Effector memory CD8-positive, alpha-beta T cell (primary cell): ENCODE results near the gene TMEM235.

Experiments
- ATAC-seq: fragments of 150-1000 bp; cut with Tn5 transposase; replicated peaks from 2 replicates; pipeline ENCODE4 v1.10.0; 2021; ENCODE audit warnings: mild to moderate bottlenecking, moderate library complexity
- DNase-seq, 3 experiments: peaks; one replicate each; pipeline ENCODE4 v3.0.0; 2021
- H3K27ac Mint-ChIP-seq, 2 donors: one replicate each; pipeline ENCODE4 v1.8.0; 2022; ENCODE audit warnings: mild to moderate bottlenecking in 2 of 2, mixed read lengths in 2 of 2, moderate library complexity in 2 of 2
- H3K27me3 Mint-ChIP-seq, 2 donors: one replicate each; pipeline ENCODE4 v1.8.0; 2022; ENCODE audit warnings: mixed read lengths in 2 of 2
- H3K36me3 Mint-ChIP-seq: one replicate; pipeline ENCODE4 v1.8.0; 2022; ENCODE audit warnings: mild to moderate bottlenecking, moderate library complexity, mixed read lengths; ENCODE audit not compliant: insufficient read depth
- H3K4me1 Mint-ChIP-seq, 2 donors: one replicate each; pipeline ENCODE4 v1.8.0; 2022; ENCODE audit warnings: low read depth in 2 of 2, mixed read lengths in 2 of 2
- H3K4me3 Mint-ChIP-seq, 2 donors: one replicate each; pipeline ENCODE4 v1.8.0; 2022; ENCODE audit warnings: mild to moderate bottlenecking in 2 of 2, mixed read lengths in 2 of 2, moderate library complexity in 2 of 2
- H3K9me3 Mint-ChIP-seq, 2 donors: one replicate each; pipeline ENCODE4 v1.8.0; 2022; ENCODE audit warnings: mixed read lengths in 2 of 2
- total RNA-seq, 9 experiments: gene quantifications; one replicate each; lab custom pipeline; 2026; lab: John Stamatoyannopoulos, UW

Gene TMEM235
- total RNA-seq = 0 reads per million in 9 experiments

DNA sequence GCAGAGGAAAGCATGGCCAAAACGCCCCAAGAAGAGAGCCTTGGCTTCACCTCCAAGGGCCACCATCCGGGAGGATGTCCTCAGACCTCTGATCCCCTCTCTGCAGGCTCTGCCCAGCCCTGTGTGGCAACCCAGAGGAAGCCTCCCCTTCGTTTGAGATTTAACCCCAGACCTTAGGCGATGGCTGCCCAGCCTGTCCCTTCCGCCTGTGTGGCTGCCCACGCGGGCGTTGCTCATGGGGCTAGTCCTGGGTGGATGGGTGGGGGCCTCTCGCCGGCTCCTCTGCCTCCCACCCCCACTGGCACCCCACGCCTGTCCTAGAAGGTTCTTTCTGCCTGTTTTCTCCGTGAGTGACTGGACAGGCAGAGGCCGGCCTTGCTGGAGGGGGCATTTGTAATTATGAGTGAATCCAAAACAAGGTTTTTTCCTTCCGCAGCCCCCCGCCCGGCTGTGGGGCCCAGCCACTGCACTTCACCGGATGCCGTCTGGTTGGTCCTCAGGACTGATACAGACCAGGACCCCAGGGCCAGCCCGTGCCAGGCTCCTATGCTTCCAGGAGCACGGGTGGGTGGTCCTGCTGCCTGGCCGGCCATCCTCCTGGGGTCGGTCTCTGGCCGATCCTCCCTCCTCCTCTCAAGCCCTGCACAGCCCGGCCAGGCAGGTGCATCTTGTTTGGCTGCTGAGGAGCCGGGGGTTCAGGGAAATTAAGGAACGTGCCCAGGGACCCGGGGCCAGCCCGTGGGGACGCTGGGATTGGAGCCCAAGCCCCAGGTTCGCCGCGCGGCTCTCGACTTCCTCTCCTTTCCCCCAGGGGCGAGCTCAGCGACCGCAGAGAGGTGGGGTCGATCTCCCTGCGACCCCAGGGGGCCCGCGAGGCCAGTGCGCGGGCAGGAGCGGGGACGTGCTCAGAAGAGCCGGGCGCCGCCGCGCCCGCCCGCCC lies at the start of gene TMEM235:
TSS of gene TMEM235 (plus strand) at position 636 of the 940 bp plus-strand sequence. CDS start 393 bp downstream, outside the sequence.
- peaks cover 0 to 5% of the 10 kb centered on the region in 2 donors for H3K4me1 Mint-ChIP-seq
- ATAC-seq = no peak

DNA sequence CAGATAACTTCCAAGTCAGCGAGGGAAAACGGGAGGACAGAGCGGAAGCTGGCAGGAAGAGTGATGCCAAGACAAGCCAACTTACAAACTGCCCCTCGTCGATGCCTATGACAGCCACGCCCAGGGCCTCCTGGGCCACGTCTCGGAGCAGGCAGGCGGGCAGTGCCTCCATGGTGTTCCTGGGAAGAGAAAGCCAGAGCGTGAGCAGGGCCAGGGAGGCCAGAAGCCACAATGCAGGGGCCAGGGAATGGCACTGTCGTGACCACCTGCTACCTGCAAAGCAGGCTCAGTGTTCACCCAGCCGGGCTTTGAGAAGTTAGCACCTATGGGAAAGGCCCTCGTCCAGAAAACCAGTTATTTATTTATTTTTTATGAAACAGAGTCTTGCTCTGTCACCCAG lies 48.9 kb upstream of the TMEM235 start:
- no peak overlapping the region for H3K4me3 Mint-ChIP-seq
- no peaks in the 10 kb centered on the region for H3K27me3 Mint-ChIP-seq
- H3K9me3 Mint-ChIP-seq = no peaks in the 10 kb centered on the region
- H3K4me1 Mint-ChIP-seq = peaks cover 14% of the 10 kb centered on the region in 2 donors
- DNase-seq (no peak), ATAC-seq (no peak)
- peak overlapping the region in 1 of 2 donors; percentile 47 for H3K27ac Mint-ChIP-seq
- H3K36me3 Mint-ChIP-seq = peaks cover 7% of the 10 kb centered on the region

More for the DNA sequence above, at the start of gene TMEM235:
- no peak for DNase-seq
- peaks cover 31 to 69% of the 10 kb centered on the region in 2 donors for H3K27me3 Mint-ChIP-seq
- no peak within 1 kb of the TSS for H3K27ac Mint-ChIP-seq
- H3K36me3 Mint-ChIP-seq = peaks cover 3% of the 10 kb centered on the region
- H3K9me3 Mint-ChIP-seq = no peaks in the 10 kb centered on the region
- H3K4me3 Mint-ChIP-seq = peak within 1 kb of the TSS; percentile 29 to 54

DNA sequence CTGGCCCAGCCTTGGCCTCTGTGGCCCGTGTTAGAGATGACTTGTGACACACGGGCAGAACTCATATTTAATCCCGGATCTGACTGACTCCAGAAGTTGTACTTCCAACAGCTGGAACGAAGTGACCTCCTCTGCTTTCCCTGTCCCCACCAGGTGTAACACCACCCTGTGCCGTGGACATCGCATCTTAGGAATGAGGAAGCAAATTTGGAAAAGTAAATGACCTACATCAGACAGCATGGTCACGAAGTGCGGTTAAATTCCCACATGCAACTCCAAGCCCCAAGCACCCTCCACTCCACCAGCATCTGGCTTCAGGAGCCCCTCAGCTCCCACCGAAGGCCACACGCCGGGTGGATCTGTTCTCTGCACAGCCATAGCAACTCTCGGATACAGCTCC lies 47.5 kb upstream of the TMEM235 start:
- DNase-seq (no peak), ATAC-seq (no peak)
- Mint-ChIP-seq H3K36me3 (peaks cover 3% of the 10 kb centered on the region), H3K4me1 (peaks cover 16 to 18% of the 10 kb centered on the region in 2 donors), H3K4me3 (no peak overlapping the region), H3K27me3 (no peaks in the 10 kb centered on the region), H3K9me3 (no peaks in the 10 kb centered on the region), H3K27ac (no peak overlapping the region)

DNA sequence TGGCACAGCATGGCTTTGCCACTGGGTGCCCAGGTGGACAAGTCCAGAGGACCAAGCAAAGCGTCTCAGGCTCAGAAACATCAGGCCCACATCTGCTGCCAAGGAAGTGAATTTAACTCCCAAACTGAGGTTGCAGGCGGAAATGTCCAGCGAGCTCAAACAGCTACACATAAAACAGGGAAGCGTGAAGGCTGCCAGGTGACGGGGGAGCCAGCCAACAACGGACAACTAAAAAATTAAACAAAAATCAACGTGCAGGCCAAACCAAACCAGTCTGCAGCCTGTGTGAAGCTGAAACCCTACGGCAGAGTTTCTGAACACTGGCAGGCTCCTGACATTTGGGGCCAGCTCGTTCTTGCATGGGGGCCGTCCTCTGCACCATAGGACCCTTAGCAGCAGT lies 47.1 kb upstream of the TMEM235 start:
- no peaks in the 10 kb centered on the region for H3K9me3 Mint-ChIP-seq
- DNase-seq (no peak), ATAC-seq (no peak)
- H3K27me3 Mint-ChIP-seq = no peaks in the 10 kb centered on the region
- H3K4me3 Mint-ChIP-seq = no peak overlapping the region
- peaks cover 3% of the 10 kb centered on the region for H3K36me3 Mint-ChIP-seq
- H3K4me1 Mint-ChIP-seq = peaks cover 16 to 18% of the 10 kb centered on the region in 2 donors
- H3K27ac Mint-ChIP-seq = no peak overlapping the region

DNA sequence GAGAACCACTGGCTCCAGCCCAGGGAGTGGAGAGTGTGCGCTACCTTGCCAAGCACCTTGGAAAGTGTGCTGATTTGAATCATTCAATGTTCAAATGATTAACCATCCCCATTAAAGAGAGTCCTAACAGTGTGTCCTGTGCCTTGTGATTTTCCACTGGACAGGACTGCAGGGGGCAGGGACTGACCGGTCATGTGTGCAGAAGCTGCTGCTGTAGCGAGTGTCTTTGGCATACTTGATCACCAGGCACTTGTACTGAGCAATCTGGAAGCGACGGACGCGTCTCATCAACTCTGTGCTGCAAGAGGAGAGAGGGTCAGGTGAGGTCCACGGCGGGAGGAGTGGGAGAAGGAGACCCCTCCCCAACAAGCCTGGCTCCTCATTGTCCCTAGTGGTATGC lies 46.6 kb upstream of the TMEM235 start:
- peaks cover 3% of the 10 kb centered on the region for H3K36me3 Mint-ChIP-seq
- ATAC-seq = no peak

DNA sequence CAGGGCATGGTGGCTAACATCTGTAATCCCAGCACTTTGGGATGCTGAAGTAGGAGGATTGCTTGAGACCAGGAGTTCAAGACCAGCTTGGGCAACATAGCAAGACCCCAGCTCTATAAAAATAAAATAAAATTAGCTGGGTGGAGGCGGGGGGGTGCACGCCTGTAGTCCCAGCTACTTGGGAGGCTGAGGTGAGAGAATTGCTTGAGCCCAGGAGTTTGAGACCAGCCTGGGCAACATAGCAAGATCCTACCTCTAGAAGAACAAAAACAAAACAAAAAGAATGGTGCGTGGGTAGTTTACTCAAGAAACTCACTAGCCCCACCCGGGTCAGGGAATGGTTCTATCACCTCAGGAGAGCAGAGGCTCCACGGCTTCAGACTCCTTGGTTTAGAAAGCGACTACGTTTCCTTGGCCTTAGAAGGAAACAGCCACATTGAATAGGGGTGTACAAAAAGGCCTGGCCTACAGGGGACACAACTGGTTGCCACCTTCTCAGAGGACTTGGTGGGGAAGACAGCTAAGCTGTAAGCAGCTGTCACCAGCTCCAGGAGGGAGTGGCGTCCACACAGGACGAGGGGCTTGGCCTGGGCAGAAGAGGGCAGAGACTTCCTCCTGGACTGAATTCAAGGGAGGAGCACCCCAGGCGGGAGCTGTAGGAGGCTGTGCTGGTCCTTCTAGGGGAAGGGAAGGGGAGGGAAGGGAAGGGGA lies 45.3 kb upstream of the TMEM235 start:
- DNase-seq (no peak), ATAC-seq (no peak)
- peaks cover 9 to 12% of the 10 kb centered on the region in 2 donors for H3K4me1 Mint-ChIP-seq
- no peaks in the 10 kb centered on the region for H3K9me3 Mint-ChIP-seq
- peak overlapping the region; percentile 79 to 85 for H3K4me3 Mint-ChIP-seq
- H3K36me3 Mint-ChIP-seq = no peaks in the 10 kb centered on the region
- peak overlapping the region in 1 of 2 donors; percentile 41 for H3K27ac Mint-ChIP-seq
- no peaks in the 10 kb centered on the region for H3K27me3 Mint-ChIP-seq

More for the DNA sequence above, 46.6 kb upstream of the TMEM235 start:
- Mint-ChIP-seq H3K4me3 (no peak overlapping the region), H3K27me3 (no peaks in the 10 kb centered on the region), H3K9me3 (no peaks in the 10 kb centered on the region), H3K4me1 (peaks cover 16 to 18% of the 10 kb centered on the region in 2 donors), H3K27ac (no peak overlapping the region)
- no peak for DNase-seq

DNA sequence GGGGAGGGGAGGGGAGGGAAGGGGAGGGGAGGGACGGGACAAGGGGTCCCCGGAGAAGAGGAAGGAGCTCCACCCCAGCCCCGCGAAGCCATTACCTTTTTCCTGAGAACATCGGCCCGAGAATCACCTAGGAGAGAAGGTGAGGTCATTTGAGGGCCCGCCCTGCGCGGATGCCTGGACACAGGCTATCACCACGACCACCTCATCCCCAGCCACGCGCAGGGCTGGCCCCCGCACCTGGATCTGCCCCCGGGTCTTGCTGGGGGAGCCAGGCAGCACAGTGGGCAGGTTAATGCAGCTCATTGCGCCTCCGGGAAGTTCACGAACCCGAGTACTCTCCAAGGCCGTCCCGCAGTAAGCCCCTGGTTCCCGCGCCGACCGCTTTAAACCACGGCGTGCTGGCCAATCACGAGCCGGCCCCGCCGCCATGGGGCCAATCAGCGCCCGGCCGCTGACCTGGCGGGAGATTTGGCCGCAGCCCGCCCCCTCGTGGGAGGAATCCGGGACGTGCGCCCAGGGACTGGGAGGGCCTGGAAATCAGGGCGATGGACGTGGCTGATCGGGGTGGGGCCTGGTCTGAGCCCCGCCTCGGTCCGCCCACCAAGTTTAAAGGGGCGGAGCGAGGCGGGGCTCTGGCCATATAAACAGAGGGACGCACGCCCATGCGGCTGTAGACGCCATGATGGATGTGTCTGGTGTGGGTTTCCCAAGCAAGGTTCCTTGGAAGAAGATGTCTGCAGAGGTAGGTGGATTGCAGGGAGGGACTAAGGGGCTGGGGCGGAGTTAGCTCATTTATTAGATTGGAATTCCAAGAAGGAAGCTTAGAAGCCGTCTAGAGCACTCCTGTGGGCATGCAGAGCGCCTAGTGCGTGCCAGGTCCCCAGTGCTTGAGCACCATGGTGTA lies 44.5 kb upstream of the TMEM235 start, which contains the start of the genes AFMID and TK1:
TSS of gene AFMID (plus strand) at position 671 of the 904 bp plus-strand sequence. CDS start at position 680, 9 bp downstream.
TSS of gene TK1 (minus strand) at position 361 of the 904 bp plus-strand sequence. CDS start at position 303, 58 bp downstream.
- Mint-ChIP-seq H3K9me3 (no peaks in the 10 kb centered on the region), H3K27me3 (no peaks in the 10 kb centered on the region), H3K4me1 (peaks cover 9 to 12% of the 10 kb centered on the region in 2 donors), H3K36me3 (no peaks in the 10 kb centered on the region), H3K27ac (peak within 1 kb of the TSS; percentile 31 to 41), H3K4me3 (peak within 1 kb of the TSS; percentile 79 to 85)
- DNase-seq (peak; percentile 71 to 77 (median 77)), ATAC-seq (peak; percentile 88)

DNA sequence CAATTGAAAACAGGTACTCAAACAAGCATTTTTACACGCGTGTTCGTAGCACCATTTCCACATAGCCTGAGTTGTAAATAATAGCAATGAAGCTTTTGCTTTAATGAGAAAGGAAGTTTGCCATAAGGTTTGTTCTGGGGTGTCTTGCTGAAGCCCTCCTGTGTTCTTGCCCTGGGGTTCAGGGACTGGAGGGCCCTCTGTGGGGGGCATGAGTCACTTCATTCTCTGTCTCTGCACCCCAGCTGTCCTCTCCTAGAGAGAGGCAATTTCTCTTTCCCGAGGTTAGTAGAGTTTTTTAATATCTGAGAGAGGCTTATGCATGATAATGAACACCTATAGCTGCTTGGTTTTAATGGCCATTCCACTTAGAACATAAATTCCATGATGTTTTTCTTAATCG lies 34.7 kb upstream of the TMEM235 start:
- no peaks in the 10 kb centered on the region for H3K27me3 Mint-ChIP-seq
- H3K4me3 Mint-ChIP-seq = no peak overlapping the region
- no peak overlapping the region for H3K27ac Mint-ChIP-seq
- no peak for DNase-seq
- H3K9me3 Mint-ChIP-seq = no peaks in the 10 kb centered on the region
- ATAC-seq = no peak
- no peaks in the 10 kb centered on the region for H3K36me3 Mint-ChIP-seq
- no peaks in the 10 kb centered on the region for H3K4me1 Mint-ChIP-seq

DNA sequence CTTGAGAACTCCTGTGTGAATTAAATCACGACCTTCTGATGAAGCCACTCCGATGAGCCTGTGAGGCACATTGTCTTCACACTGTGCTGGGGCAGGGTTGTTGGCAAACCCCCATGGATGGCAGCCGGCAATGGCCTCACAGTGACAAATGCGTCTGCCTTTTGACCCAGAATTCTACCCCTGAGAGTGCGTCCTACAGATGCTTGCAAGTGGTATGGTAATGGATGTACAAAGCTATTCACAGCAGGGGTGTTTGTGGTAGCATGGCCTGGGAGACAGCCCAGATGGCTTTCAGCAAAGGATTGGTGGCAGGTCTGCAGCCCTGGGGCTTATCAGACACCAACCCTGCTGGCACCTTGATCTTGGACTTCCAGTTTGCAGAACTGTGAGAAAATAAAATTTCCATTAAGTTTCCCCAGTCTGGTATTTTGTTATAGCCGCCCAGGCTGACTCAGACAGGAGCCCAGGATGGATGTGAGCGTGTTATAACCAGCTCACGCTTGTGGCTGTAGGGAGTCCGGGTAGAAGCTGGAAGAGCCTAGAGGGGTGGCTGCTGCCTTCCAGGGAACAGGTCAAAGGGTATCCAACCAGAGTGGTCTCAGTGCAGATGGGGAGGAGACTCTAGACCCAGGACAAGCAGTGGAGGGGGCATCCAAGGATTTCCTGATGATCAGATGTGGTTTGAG lies 34.1 kb upstream of the TMEM235 start:
- Mint-ChIP-seq H3K36me3 (no peaks in the 10 kb centered on the region), H3K4me3 (no peak overlapping the region), H3K27ac (no peak overlapping the region), H3K9me3 (no peaks in the 10 kb centered on the region), H3K4me1 (no peaks in the 10 kb centered on the region), H3K27me3 (no peaks in the 10 kb centered on the region)
- DNase-seq (no peak), ATAC-seq (no peak)

DNA sequence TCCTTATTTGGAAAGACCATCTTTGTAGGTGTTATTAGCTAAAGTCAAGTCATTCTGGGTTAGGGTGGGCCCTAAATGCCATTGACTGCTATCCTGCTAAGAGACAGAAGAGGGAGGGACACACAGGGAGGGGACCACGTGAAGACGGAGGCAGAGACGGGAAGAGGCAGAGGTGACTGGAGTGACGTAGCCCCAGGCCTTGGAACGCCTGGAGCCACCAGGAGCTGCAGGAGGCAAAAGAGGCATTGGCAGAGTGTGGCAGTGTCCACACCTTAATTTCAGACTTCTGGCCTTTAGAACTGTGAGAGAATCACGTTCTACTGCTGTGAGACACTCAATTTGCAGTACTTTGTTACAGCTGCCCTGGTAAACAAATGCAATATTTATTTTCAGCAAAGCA lies 31.0 kb upstream of the TMEM235 start:
- no peaks in the 10 kb centered on the region for H3K4me1 Mint-ChIP-seq
- H3K9me3 Mint-ChIP-seq = no peaks in the 10 kb centered on the region
- H3K27ac Mint-ChIP-seq = no peak overlapping the region
- no peaks in the 10 kb centered on the region for H3K36me3 Mint-ChIP-seq
- no peak overlapping the region for H3K4me3 Mint-ChIP-seq
- no peaks in the 10 kb centered on the region for H3K27me3 Mint-ChIP-seq
- no peak for ATAC-seq
- no peak for DNase-seq

DNA sequence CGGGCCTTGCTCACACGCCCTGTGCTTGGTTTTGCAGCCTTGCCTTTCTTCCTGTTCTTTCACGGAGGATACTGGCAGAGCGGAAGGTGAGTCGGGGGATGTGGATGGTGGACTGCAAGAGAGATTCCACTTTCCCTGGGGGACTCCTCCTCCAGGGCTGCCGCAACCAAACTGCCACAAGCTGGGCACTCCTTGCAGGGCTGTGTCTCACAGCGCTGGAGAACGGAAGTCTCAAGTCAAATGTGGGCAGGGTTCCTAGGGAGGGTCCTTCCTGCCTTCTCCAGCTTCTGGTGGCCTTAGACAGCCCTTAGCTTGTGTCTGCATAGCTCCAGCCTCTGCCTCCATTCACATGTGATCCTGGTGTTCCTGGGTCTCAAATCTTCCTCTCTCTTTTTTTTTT lies 28.8 kb upstream of the TMEM235 start:
- DNase-seq (no peak), ATAC-seq (no peak)
- no peak overlapping the region for H3K4me3 Mint-ChIP-seq
- H3K27me3 Mint-ChIP-seq = no peaks in the 10 kb centered on the region
- no peaks in the 10 kb centered on the region for H3K36me3 Mint-ChIP-seq
- H3K4me1 Mint-ChIP-seq = no peaks in the 10 kb centered on the region
- H3K27ac Mint-ChIP-seq = no peak overlapping the region
- no peaks in the 10 kb centered on the region for H3K9me3 Mint-ChIP-seq

DNA sequence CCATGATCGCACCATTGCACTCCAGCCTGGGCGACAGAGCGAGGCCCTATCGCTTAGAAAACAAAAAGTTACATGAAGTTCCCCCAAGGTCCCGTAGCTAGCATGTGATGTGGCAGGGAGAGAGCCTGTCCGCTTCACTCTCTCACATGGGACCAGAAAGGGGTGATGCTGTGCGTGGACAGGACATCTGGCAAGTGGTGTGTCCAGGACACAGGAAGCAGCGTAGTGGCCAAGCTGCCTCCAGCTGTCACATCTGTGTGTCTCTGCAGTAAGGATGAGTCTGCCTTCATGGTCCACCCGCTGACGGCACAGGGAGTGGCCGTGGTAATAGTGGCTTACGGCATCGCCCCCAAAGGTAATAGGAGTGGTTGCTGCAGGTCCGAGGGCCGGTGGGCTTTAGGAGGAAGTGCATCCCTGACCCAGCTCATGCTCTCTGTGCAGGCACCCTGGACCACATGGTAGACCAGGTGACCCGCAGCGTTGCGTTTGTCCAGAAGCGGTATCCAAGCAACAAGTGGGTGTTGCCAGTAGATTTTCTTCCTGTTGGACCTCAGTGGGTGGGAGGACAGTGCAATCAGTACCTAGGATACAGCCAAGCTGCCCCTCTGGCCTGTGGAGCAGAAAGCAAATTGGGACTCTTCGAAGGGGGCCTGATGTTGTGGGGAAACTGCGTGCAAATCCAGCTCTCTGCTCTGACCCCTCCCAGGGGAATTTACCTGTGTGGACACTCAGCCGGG lies 26.9 kb upstream of the TMEM235 start:
- Mint-ChIP-seq H3K4me3 (no peak overlapping the region), H3K4me1 (no peaks in the 10 kb centered on the region), H3K9me3 (no peaks in the 10 kb centered on the region), H3K27me3 (no peaks in the 10 kb centered on the region), H3K36me3 (no peaks in the 10 kb centered on the region), H3K27ac (no peak overlapping the region)
- DNase-seq (no peak), ATAC-seq (no peak)
